Keratinocyte (primary cell): ENCODE measurements around the gene TMEM50B. TPM values are rescaled to one million over a fixed set of nuclear protein-coding genes. Genes with fewer than 3 reads are reported as not detected.

ENCODE experiments used
- DNase-seq: peaks from one replicate; pipeline ENCODE4 v3.0.0-alpha.2; 2011; ENCODE audit warnings: low read depth, missing footprints, low spot score
- FAIRE-seq: peaks from 2 replicates; lab custom pipeline; 2011; peaks lifted over from hg19 to GRCh38; lab: Jason Lieb, UNC
- H2AFZ ChIP-seq: 2 replicates; pipeline ENCODE4 v1.6.0; 2012; ENCODE audit warnings: low read length, control low read depth, inconsistent platforms; ENCODE audit not compliant: control insufficient read depth
- H3K27ac ChIP-seq: 2 replicates; pipeline ENCODE4 v1.5.1; 2011; ENCODE audit warnings: low read length; ENCODE audit not compliant: control insufficient read depth, insufficient read depth
- H3K27me3 ChIP-seq: 3 replicates; pipeline ENCODE4 v1.6.0; 2011; ENCODE audit warnings: low read length; ENCODE audit not compliant: control insufficient read depth, insufficient read depth; ENCODE audit errors: extremely low read depth
- H3K36me3 ChIP-seq, 2 experiments: 2 replicates in 1 of 2; 3 replicates in 1 of 2; pipeline ENCODE4 v1.5.1; 2011; ENCODE audit warnings: low read length in 2 of 2, mild to moderate bottlenecking in 1 of 2; ENCODE audit not compliant: control insufficient read depth in 2 of 2, insufficient read depth in 2 of 2; ENCODE audit errors: extremely low read depth in 1 of 2
- H3K4me1 ChIP-seq: 3 replicates; pipeline ENCODE4 v1.5.1; 2011; ENCODE audit warnings: low read length; ENCODE audit not compliant: control insufficient read depth, insufficient read depth; ENCODE audit errors: extremely low read depth
- H3K4me2 ChIP-seq: 3 replicates; pipeline ENCODE4 v1.6.0; 2011; ENCODE audit warnings: low read depth, low read length; ENCODE audit not compliant: control insufficient read depth, insufficient read depth; ENCODE audit errors: extremely low read depth
- H3K4me3 ChIP-seq, 3 experiments: fragments of 200-600 bp in 1 of 3; sonication (generic) in 1 of 3; 2 replicates in 2 of 3; 3 replicates in 1 of 3; pipeline ENCODE4 v1.5.1; 2011 to 2016; ENCODE audit warnings: low read length in 3 of 3, mild to moderate bottlenecking in 3 of 3, control low read depth in 2 of 3, inconsistent platforms in 1 of 3, low read depth in 1 of 3, mixed read lengths in 1 of 3, mixed run types in 1 of 3, moderate library complexity in 1 of 3; ENCODE audit not compliant: control insufficient read depth in 2 of 3, insufficient read depth in 2 of 3; ENCODE audit errors: extremely low read depth in 1 of 3
- H3K79me2 ChIP-seq: 2 replicates; pipeline ENCODE4 v1.6.0; 2012; ENCODE audit warnings: low read length; ENCODE audit not compliant: control insufficient read depth, insufficient read depth
- H3K9ac ChIP-seq: 3 replicates; pipeline ENCODE4 v1.6.0; 2011; ENCODE audit warnings: low read length; ENCODE audit not compliant: control insufficient read depth, insufficient read depth; ENCODE audit errors: extremely low read depth
- H3K9me1 ChIP-seq: 3 replicates; pipeline ENCODE4 v1.6.0; 2011; ENCODE audit warnings: low read length; ENCODE audit not compliant: control insufficient read depth, insufficient read depth; ENCODE audit errors: extremely low read depth
- H3K9me3 ChIP-seq: 2 replicates; pipeline ENCODE4 v1.5.1; 2012; ENCODE audit warnings: low read depth, low read length; ENCODE audit not compliant: control insufficient read depth
- H4K20me1 ChIP-seq: 3 replicates; pipeline ENCODE4 v1.6.0; 2011; ENCODE audit warnings: low read length; ENCODE audit not compliant: control insufficient read depth, insufficient read depth; ENCODE audit errors: extremely low read depth
- CTCF ChIP-seq, 3 experiments: IDR thresholded peaks in 1 of 3; conservative IDR thresholded peaks in 1 of 3; optimal IDR thresholded peaks in 1 of 3; 2 replicates in 2 of 3; 3 replicates in 1 of 3; pipeline versions ENCODE3 to v1.5.1; 2011; ENCODE audit warnings: low read length in 3 of 3, mild to moderate bottlenecking in 3 of 3, moderate library complexity in 2 of 3, control low read depth in 1 of 3, inconsistent platforms in 1 of 3; ENCODE audit not compliant: insufficient read depth in 2 of 3; ENCODE audit errors: extremely low read depth in 1 of 3
- EZH2 ChIP-seq: IDR thresholded peaks from one replicate; pipeline ENCODE4 v1.6.1; 2012; ENCODE audit warnings: inconsistent platforms, mild to moderate bottlenecking, low read length, moderate library complexity
- dilution Hi-C: fragments of 300-500 bp; cut with MboI; formaldehyde crosslinking; loops from one replicate; pipeline ENCODE4 v1.7.0; 2020; ENCODE audit warnings: low sequenced_read_pairs; ENCODE audit not compliant: extremely low pct_ligation_motif_present
- polyA plus RNA-seq, 5 experiments: library from polyadenylated mRNA; depleted of rRNA in 3 of 5; stranded (reverse) in 3 of 5; stranded (forward) in 1 of 5; unstranded in 1 of 5; fragments of >200 nt; gene quantifications; 1 replicate in 1 of 5; 2 replicates in 3 of 5; 3 replicates in 1 of 5; pipeline versions ENCODE4 v1.2.1 to v1.2.3, GENCODE V29; 2011 to 2012; ENCODE audit warnings: missing spikeins in 2 of 5, low read depth in 1 of 5, low replicate concordance in 1 of 5

The TMEM50B gene
- polyA plus RNA-seq, 1 donor (not counting 4 experiments of a cell fraction or from before 2014, with no cell fraction given) = 39.7 TPM

DNA sequence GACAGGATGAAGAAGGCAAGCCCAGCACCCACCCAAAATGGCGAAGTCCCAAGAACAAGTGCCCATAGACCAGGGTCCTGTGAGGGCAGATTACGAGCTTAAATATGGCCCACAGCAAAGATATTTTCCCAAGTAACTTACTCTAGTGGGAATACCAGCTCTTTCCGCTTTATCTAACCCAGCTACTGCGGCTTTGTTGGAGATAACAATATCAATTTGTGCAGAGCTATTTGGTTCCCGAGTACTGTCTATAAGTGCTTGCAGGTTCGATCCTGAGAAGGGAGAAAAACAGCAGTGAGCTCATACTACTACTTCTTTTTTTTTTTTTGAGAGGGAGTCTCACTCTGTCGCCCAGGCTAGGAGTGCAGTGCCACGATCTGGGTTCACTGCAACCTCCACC is 26.1 kb upstream of the TMEM50B start:
- no peak for TF ChIP-seq EZH2
- TF ChIP-seq CTCF (optimal IDR thresholded peaks at IDR 0.05 in 1 of 3, IDR thresholded peaks at IDR 0.05 in 1 of 3, conservative IDR thresholded peaks at IDR 0.05 in 1 of 3; ENCODE audit: extremely low read depth in 1 of 3, insufficient read depth in 2 of 3, low read length in 3 of 3) = no peak
- Histone ChIP-seq H3K27ac (no peak overlapping the region), H3K4me1 (no peaks in the 10 kb centered on the region), H2AFZ (no peak overlapping the region), H3K9ac (no peak overlapping the region), H3K9me3 (no peaks in the 10 kb centered on the region), H3K36me3 (peaks cover 14 to 21% of the 10 kb centered on the region in 2 experiments), H3K9me1 (no peaks in the 10 kb centered on the region), H3K27me3 (no peaks in the 10 kb centered on the region), H3K4me2 (no peak overlapping the region), H3K79me2 (no peaks in the 10 kb centered on the region), H3K4me3 (no peak overlapping the region), H4K20me1 (no peaks in the 10 kb centered on the region)
- DNase-seq = no peak
- dilution Hi-C loops = no loop called here
- FAIRE-seq = no peak

DNA sequence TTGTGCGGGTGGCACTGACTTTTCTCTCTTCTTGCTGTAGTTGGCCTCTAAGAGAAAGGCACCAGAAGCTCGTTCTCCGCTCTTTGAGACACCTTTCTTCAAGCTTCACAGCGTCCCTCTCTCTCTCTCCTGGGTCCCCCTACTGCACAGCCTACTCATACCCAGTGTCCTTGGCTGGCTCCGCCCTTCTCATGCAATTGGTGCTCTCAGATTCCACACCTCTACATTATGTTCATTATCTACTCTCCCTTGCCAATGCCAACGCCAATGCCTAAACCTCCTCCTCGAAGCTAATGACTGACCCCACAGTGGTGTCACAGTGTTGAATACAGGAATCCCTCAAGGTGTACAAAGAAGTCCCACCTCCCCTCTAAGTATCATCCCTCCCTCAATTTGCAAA is 16.6 kb upstream of the TMEM50B start:
- Histone ChIP-seq H3K9ac (no peak overlapping the region), H3K4me1 (peaks cover 4% of the 10 kb centered on the region), H3K4me3 (no peak overlapping the region), H2AFZ (no peak overlapping the region), H3K9me1 (no peaks in the 10 kb centered on the region), H3K79me2 (no peaks in the 10 kb centered on the region), H3K27me3 (peaks cover 3% of the 10 kb centered on the region), H3K36me3 (no peaks in the 10 kb centered on the region), H3K27ac (no peak overlapping the region), H3K9me3 (no peaks in the 10 kb centered on the region), H3K4me2 (no peak overlapping the region), H4K20me1 (no peaks in the 10 kb centered on the region)
- FAIRE-seq (no peak), DNase-seq (no peak)
- TF ChIP-seq CTCF (optimal IDR thresholded peaks at IDR 0.05 in 1 of 3, IDR thresholded peaks at IDR 0.05 in 1 of 3, conservative IDR thresholded peaks at IDR 0.05 in 1 of 3; ENCODE audit: extremely low read depth in 1 of 3, insufficient read depth in 2 of 3, low read length in 3 of 3) (no peak), EZH2 (no peak)
- dilution Hi-C loops = no loop called here
